ENCODE results near the gene PRKN.

Gene PRKN

GRCh38 chr6:161540532-161540931 is 1187.0 kb downstream of the PRKN start:
- Histone ChIP-seq H3K9me3 (ENCODE audit: low read length) (no peaks in the 10 kb centered on the region), H3K4me3 (ENCODE audit: low read depth in 1 of 2, low read length in 2 of 2) (no peak overlapping the region), H3K9ac (ENCODE audit: low read length) (no peak overlapping the region), H3K27me3 (ENCODE audit: control insufficient read depth in 1 of 2, insufficient read depth in 2 of 2, low read length in 2 of 2) (no peaks in the 10 kb centered on the region), H3K4me1 (ENCODE audit: insufficient read depth, low read length) (no peaks in the 10 kb centered on the region), H3K27ac (ENCODE audit: low read depth, low read length) (no peak overlapping the region), H3K36me3 (ENCODE audit: insufficient read depth, low read length) (no peaks in the 10 kb centered on the region)

- no peaks in the 10 kb centered on the region for H3K4me1 ChIP-seq (ENCODE audit: insufficient read depth, low read length)
- no peak overlapping the region for H3K27ac ChIP-seq (ENCODE audit: low read depth, low read length)
Measured at GRCh38 chr6:161536224-161536630, 1191.3 kb downstream of the PRKN start.

GRCh38 chr6:161534264-161534873 is 1193.2 kb downstream of the PRKN start:
- H3K36me3 ChIP-seq (ENCODE audit: insufficient read depth, low read length) = no peaks in the 10 kb centered on the region
- no peaks in the 10 kb centered on the region for H3K4me1 ChIP-seq (ENCODE audit: insufficient read depth, low read length)
- no peak overlapping the region for H3K4me3 ChIP-seq (ENCODE audit: low read depth in 1 of 2, low read length in 2 of 2)
- no peak overlapping the region for H3K27ac ChIP-seq (ENCODE audit: low read depth, low read length)
- H3K9me3 ChIP-seq (ENCODE audit: low read length) = no peaks in the 10 kb centered on the region
- H3K9ac ChIP-seq (ENCODE audit: low read length) = no peak overlapping the region
- no peaks in the 10 kb centered on the region for H3K27me3 ChIP-seq (ENCODE audit: control insufficient read depth in 1 of 2, insufficient read depth in 2 of 2, low read length in 2 of 2)

More at GRCh38 chr6:161536224-161536630, 1191.3 kb downstream of the PRKN start:
- Histone ChIP-seq H3K27me3 (ENCODE audit: control insufficient read depth in 1 of 2, insufficient read depth in 2 of 2, low read length in 2 of 2) (no peaks in the 10 kb centered on the region), H3K36me3 (ENCODE audit: insufficient read depth, low read length) (no peaks in the 10 kb centered on the region), H3K4me3 (ENCODE audit: low read depth in 1 of 2, low read length in 2 of 2) (no peak overlapping the region), H3K9ac (ENCODE audit: low read length) (no peak overlapping the region), H3K9me3 (ENCODE audit: low read length) (no peaks in the 10 kb centered on the region)

GRCh38 chr6:161533266-161533665 is 1194.3 kb downstream of the PRKN start:
- H3K9ac ChIP-seq (ENCODE audit: low read length) = no peak overlapping the region
- H3K9me3 ChIP-seq (ENCODE audit: low read length) = no peaks in the 10 kb centered on the region
- H3K4me1 ChIP-seq (ENCODE audit: insufficient read depth, low read length) = no peaks in the 10 kb centered on the region
- H3K27me3 ChIP-seq (ENCODE audit: control insufficient read depth in 1 of 2, insufficient read depth in 2 of 2, low read length in 2 of 2) = no peaks in the 10 kb centered on the region
- no peak overlapping the region for H3K27ac ChIP-seq (ENCODE audit: low read depth, low read length)
- H3K36me3 ChIP-seq (ENCODE audit: insufficient read depth, low read length) = no peaks in the 10 kb centered on the region
- H3K4me3 ChIP-seq (ENCODE audit: low read depth in 1 of 2, low read length in 2 of 2) = no peak overlapping the region

GRCh38 chr6:161532536-161532935 is 1195.0 kb downstream of the PRKN start:
- Histone ChIP-seq H3K36me3 (ENCODE audit: insufficient read depth, low read length) (no peaks in the 10 kb centered on the region), H3K9me3 (ENCODE audit: low read length) (no peaks in the 10 kb centered on the region), H3K27me3 (ENCODE audit: control insufficient read depth in 1 of 2, insufficient read depth in 2 of 2, low read length in 2 of 2) (no peaks in the 10 kb centered on the region), H3K4me1 (ENCODE audit: insufficient read depth, low read length) (no peaks in the 10 kb centered on the region), H3K4me3 (ENCODE audit: low read depth in 1 of 2, low read length in 2 of 2) (no peak overlapping the region), H3K27ac (ENCODE audit: low read depth, low read length) (no peak overlapping the region), H3K9ac (ENCODE audit: low read length) (no peak overlapping the region)

- H3K4me1 ChIP-seq (ENCODE audit: insufficient read depth, low read length) = no peaks in the 10 kb centered on the region
- no peaks in the 10 kb centered on the region for H3K36me3 ChIP-seq (ENCODE audit: insufficient read depth, low read length)
- no peak overlapping the region for H3K27ac ChIP-seq (ENCODE audit: low read depth, low read length)
- no peaks in the 10 kb centered on the region for H3K27me3 ChIP-seq (ENCODE audit: control insufficient read depth in 1 of 2, insufficient read depth in 2 of 2, low read length in 2 of 2)
- H3K9me3 ChIP-seq (ENCODE audit: low read length) = no peaks in the 10 kb centered on the region
- H3K9ac ChIP-seq (ENCODE audit: low read length) = no peak overlapping the region
- no peak overlapping the region for H3K4me3 ChIP-seq (ENCODE audit: low read depth in 1 of 2, low read length in 2 of 2)
Measured at GRCh38 chr6:161526794-161527193, 1200.8 kb downstream of the PRKN start.

- no peak overlapping the region for H3K27ac ChIP-seq (ENCODE audit: low read depth, low read length)
- no peaks in the 10 kb centered on the region for H3K36me3 ChIP-seq (ENCODE audit: insufficient read depth, low read length)
Measured at GRCh38 chr6:161523362-161523761, 1204.2 kb downstream of the PRKN start.

GRCh38 chr6:161522276-161522675 is 1205.3 kb downstream of the PRKN start:
- no peak overlapping the region for H3K9ac ChIP-seq (ENCODE audit: low read length)
- H3K27ac ChIP-seq (ENCODE audit: low read depth, low read length) = no peak overlapping the region
- no peaks in the 10 kb centered on the region for H3K4me1 ChIP-seq (ENCODE audit: insufficient read depth, low read length)
- no peaks in the 10 kb centered on the region for H3K27me3 ChIP-seq (ENCODE audit: control insufficient read depth in 1 of 2, insufficient read depth in 2 of 2, low read length in 2 of 2)
- no peaks in the 10 kb centered on the region for H3K36me3 ChIP-seq (ENCODE audit: insufficient read depth, low read length)
- no peak overlapping the region for H3K4me3 ChIP-seq (ENCODE audit: low read depth in 1 of 2, low read length in 2 of 2)
- H3K9me3 ChIP-seq (ENCODE audit: low read length) = no peaks in the 10 kb centered on the region

More at GRCh38 chr6:161523362-161523761, 1204.2 kb downstream of the PRKN start:
- no peaks in the 10 kb centered on the region for H3K9me3 ChIP-seq (ENCODE audit: low read length)
- H3K27me3 ChIP-seq (ENCODE audit: control insufficient read depth in 1 of 2, insufficient read depth in 2 of 2, low read length in 2 of 2) = no peaks in the 10 kb centered on the region
- H3K4me3 ChIP-seq (ENCODE audit: low read depth in 1 of 2, low read length in 2 of 2) = no peak overlapping the region
- no peak overlapping the region for H3K9ac ChIP-seq (ENCODE audit: low read length)
- no peaks in the 10 kb centered on the region for H3K4me1 ChIP-seq (ENCODE audit: insufficient read depth, low read length)

- H3K4me1 ChIP-seq (ENCODE audit: insufficient read depth, low read length) = no peaks in the 10 kb centered on the region
- H3K27me3 ChIP-seq (ENCODE audit: control insufficient read depth in 1 of 2, insufficient read depth in 2 of 2, low read length in 2 of 2) = no peaks in the 10 kb centered on the region
- no peaks in the 10 kb centered on the region for H3K36me3 ChIP-seq (ENCODE audit: insufficient read depth, low read length)
- H3K4me3 ChIP-seq (ENCODE audit: low read depth in 1 of 2, low read length in 2 of 2) = no peak overlapping the region
- no peak overlapping the region for H3K27ac ChIP-seq (ENCODE audit: low read depth, low read length)
- no peak overlapping the region for H3K9ac ChIP-seq (ENCODE audit: low read length)
- no peaks in the 10 kb centered on the region for H3K9me3 ChIP-seq (ENCODE audit: low read length)
Measured at GRCh38 chr6:161511447-161512095, 1216.0 kb downstream of the PRKN start.

- H3K4me1 ChIP-seq (ENCODE audit: insufficient read depth, low read length) = no peaks in the 10 kb centered on the region
- no peak overlapping the region for H3K27ac ChIP-seq (ENCODE audit: low read depth, low read length)
- H3K4me3 ChIP-seq (ENCODE audit: low read depth in 1 of 2, low read length in 2 of 2) = no peak overlapping the region
- H3K9me3 ChIP-seq (ENCODE audit: low read length) = no peaks in the 10 kb centered on the region
- H3K36me3 ChIP-seq (ENCODE audit: insufficient read depth, low read length) = no peaks in the 10 kb centered on the region
- H3K9ac ChIP-seq (ENCODE audit: low read length) = no peak overlapping the region
- H3K27me3 ChIP-seq (ENCODE audit: control insufficient read depth in 1 of 2, insufficient read depth in 2 of 2, low read length in 2 of 2) = no peaks in the 10 kb centered on the region
Measured at GRCh38 chr6:161508341-161508740, 1219.2 kb downstream of the PRKN start.

- H3K36me3 ChIP-seq (ENCODE audit: insufficient read depth, low read length) = no peaks in the 10 kb centered on the region
- no peak overlapping the region for H3K9ac ChIP-seq (ENCODE audit: low read length)
- no peak overlapping the region for H3K4me3 ChIP-seq (ENCODE audit: low read depth in 1 of 2, low read length in 2 of 2)
- no peaks in the 10 kb centered on the region for H3K4me1 ChIP-seq (ENCODE audit: insufficient read depth, low read length)
- H3K27ac ChIP-seq (ENCODE audit: low read depth, low read length) = no peak overlapping the region
- H3K9me3 ChIP-seq (ENCODE audit: low read length) = no peaks in the 10 kb centered on the region
- H3K27me3 ChIP-seq (ENCODE audit: control insufficient read depth in 1 of 2, insufficient read depth in 2 of 2, low read length in 2 of 2) = no peaks in the 10 kb centered on the region
Measured at GRCh38 chr6:161507375-161507774, 1220.2 kb downstream of the PRKN start.

GRCh38 chr6:161503570-161503969 is 1224.0 kb downstream of the PRKN start:
- Histone ChIP-seq H3K9me3 (ENCODE audit: low read length) (no peaks in the 10 kb centered on the region), H3K4me1 (ENCODE audit: insufficient read depth, low read length) (no peaks in the 10 kb centered on the region), H3K9ac (ENCODE audit: low read length) (no peak overlapping the region), H3K36me3 (ENCODE audit: insufficient read depth, low read length) (no peaks in the 10 kb centered on the region), H3K4me3 (ENCODE audit: low read depth in 1 of 2, low read length in 2 of 2) (no peak overlapping the region), H3K27me3 (ENCODE audit: control insufficient read depth in 1 of 2, insufficient read depth in 2 of 2, low read length in 2 of 2) (no peaks in the 10 kb centered on the region), H3K27ac (ENCODE audit: low read depth, low read length) (no peak overlapping the region)
